ENCODE data around the gene PEA15.

- TF ChIP-seq POLR2A (IDR thresholded peaks at IDR 0.05; ENCODE audit: low read depth, low read length) (no peak), POLR2AphosphoS5 (IDR thresholded peaks at IDR 0.05; ENCODE audit: low read depth, low read length) (no peak)
These were observed 52.3 kb downstream of the PEA15 start for GRCh38 chr1:160257411-160258015.

Data from GM12892 (cell line).